Stomach (tissue), 4 donors: ENCODE results near the gene NOXRED1.

Experiments used
- POLR2A ChIP-seq, 4 donors: fragments of 450-650 bp; IDR thresholded peaks; one replicate each; pipeline ENCODE4 v1.6.1; 2016; ENCODE audit warnings: antibody characterized with exemption in 4 of 4, control low read depth in 2 of 4, mild to moderate bottlenecking in 1 of 4, moderate library complexity in 1 of 4
- POLR2AphosphoS5 ChIP-seq, 3 donors: sonication (generic); formaldehyde crosslinking; IDR thresholded peaks; one replicate each; pipeline ENCODE4 v1.6.1; 2016; ENCODE audit warnings: antibody characterized with exemption in 3 of 3

DNA sequence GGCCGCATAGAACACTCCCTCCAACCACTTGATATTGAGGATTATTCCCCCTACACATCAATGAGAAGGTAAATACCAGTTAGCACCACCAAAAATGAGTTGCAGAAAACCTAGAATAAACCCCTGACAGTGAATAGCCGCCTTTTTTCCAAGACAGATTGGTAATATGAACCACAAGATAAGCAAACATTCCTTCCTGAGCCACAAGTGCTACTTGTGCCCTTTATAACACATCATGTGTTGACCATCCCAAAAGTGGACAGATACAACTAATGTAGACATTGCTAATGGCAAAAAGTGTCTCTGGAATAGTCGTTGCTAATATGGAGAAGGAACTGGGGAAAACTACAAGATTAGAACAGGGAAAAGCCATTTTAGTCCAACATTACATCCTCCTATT, 17.2 kb downstream of the NOXRED1 start:
- TF ChIP-seq POLR2A (IDR thresholded peaks at IDR 0.05) (no peak), POLR2AphosphoS5 (IDR thresholded peaks at IDR 0.05) (no peak)
